ENCODE data around the gene TIMP1. TPM values are rescaled to one million over a fixed set of nuclear protein-coding genes. Genes with fewer than 3 reads are reported as not detected.

TIMP1 gene
- total RNA-seq, 4 donors from 2014 or later = 10.9 to 90.6 (median 36.7) TPM

- intact Hi-C loops (cut with DNase I) = no loop called here
- WGBS, 2 donors = 0 to 41% methylated on average over 2 to 5 of the region's 20 CpGs
These were observed 26.1 kb upstream of the TIMP1 start for GRCh38 chrX:47556045-47556623.

GRCh38 chrX:47558436-47558835, 23.8 kb upstream of the TIMP1 start:
- Histone ChIP-seq H3K4me3 (no peak overlapping the region), H3K4me1 (peaks cover 0 to 42% (median 3%) of the 10 kb centered on the region in 3 donors), H3K9me3 (no peaks in the 10 kb centered on the region), H3K36me3 (peaks cover 0 to 10% (median 0%) of the 10 kb centered on the region in 3 donors), H3K27ac (no peak overlapping the region), H3K27me3 (no peaks in the 10 kb centered on the region)
- intact Hi-C loops (cut with DNase I) = no loop called here
- 86 to 89% methylated on average over 2 to 3 of the region's 3 CpGs for whole genome bisulfite sequencing, 2 donors
- no peak for TF ChIP-seq CTCF (IDR thresholded peaks at IDR 0.05)
- TF ChIP-seq POLR2A (IDR thresholded peaks at IDR 0.05) = no peak
- no peak for DNase-seq

More at GRCh38 chrX:47556045-47556623, 26.1 kb upstream of the TIMP1 start:
- Histone ChIP-seq H3K9me3 (no peaks in the 10 kb centered on the region), H3K36me3 (no peaks in the 10 kb centered on the region), H3K27me3 (no peaks in the 10 kb centered on the region), H3K27ac (peak overlapping the region; percentile 77 to 91 (median 86)), H3K4me1 (peaks cover 0 to 24% (median 0%) of the 10 kb centered on the region in 3 donors), H3K4me3 (peak overlapping the region; percentile 36 to 68 (median 49))
- peak; percentile 61 for DNase-seq
- TF ChIP-seq CTCF (IDR thresholded peaks at IDR 0.05) = no peak
- peak in 3 of 4 donors; percentile 24 to 75 (median 41) for TF ChIP-seq POLR2A (IDR thresholded peaks at IDR 0.05)

GRCh38 chrX:47560179-47560933, 21.9 kb upstream of the TIMP1 start:
- DNase-seq = no peak
- peaks cover 0 to 51% (median 3%) of the 10 kb centered on the region in 3 donors for H3K4me1 ChIP-seq
- TF ChIP-seq CTCF (IDR thresholded peaks at IDR 0.05) = no peak
- no peak for TF ChIP-seq POLR2A (IDR thresholded peaks at IDR 0.05)
- no peaks in the 10 kb centered on the region for H3K27me3 ChIP-seq
- intact Hi-C loops (cut with DNase I) = no loop called here
- peak overlapping the region; percentile 62 to 71 (median 65) for H3K4me3 ChIP-seq
- WGBS, 2 donors = 10 to 41% methylated on average over 8 to 14 of the region's 15 CpGs
- H3K9me3 ChIP-seq = no peaks in the 10 kb centered on the region
- H3K27ac ChIP-seq = peak overlapping the region; percentile 87 to 96 (median 94)
- H3K36me3 ChIP-seq = peaks cover 0 to 29% (median 0%) of the 10 kb centered on the region in 3 donors

- Histone ChIP-seq H3K4me1 (peaks cover 0 to 47% (median 3%) of the 10 kb centered on the region in 3 donors), H3K27me3 (no peaks in the 10 kb centered on the region), H3K36me3 (peaks cover 0 to 33% (median 0%) of the 10 kb centered on the region in 3 donors), H3K9me3 (no peaks in the 10 kb centered on the region), H3K4me3 (peak within 1 kb of the TSS; percentile 62 to 71 (median 65)), H3K27ac (peak within 1 kb of the TSS; percentile 87 to 96 (median 94))
- 0 to 43% methylated on average over 5 to 27 of the region's 59 CpGs for WGBS, 2 donors
- TF ChIP-seq CTCF (IDR thresholded peaks at IDR 0.05) (no peak), POLR2A (IDR thresholded peaks at IDR 0.05) (no peak)
- peak; percentile 77 for DNase-seq
- intact Hi-C loops (cut with DNase I) = no loop called here
These were observed 21.1 kb upstream of the TIMP1 start, which contains the start of gene ARAF for GRCh38 chrX:47560934-47561658. TSS of gene ARAF (plus strand) at chrX:47561205. CDS start at chrX:47562968, 1,763 bp downstream.

All from esophagus squamous epithelium (tissue), 5 donors.